HPDE6-E6E7 (cell line): ENCODE measurements around the gene ARIH2.

Source experiments
- DNase-seq: peaks from one replicate; pipeline ENCODE4 v3.0.0; 2011; ENCODE audit warnings: missing footprints; ENCODE audit errors: extremely low spot score

ARIH2 gene

DNA sequence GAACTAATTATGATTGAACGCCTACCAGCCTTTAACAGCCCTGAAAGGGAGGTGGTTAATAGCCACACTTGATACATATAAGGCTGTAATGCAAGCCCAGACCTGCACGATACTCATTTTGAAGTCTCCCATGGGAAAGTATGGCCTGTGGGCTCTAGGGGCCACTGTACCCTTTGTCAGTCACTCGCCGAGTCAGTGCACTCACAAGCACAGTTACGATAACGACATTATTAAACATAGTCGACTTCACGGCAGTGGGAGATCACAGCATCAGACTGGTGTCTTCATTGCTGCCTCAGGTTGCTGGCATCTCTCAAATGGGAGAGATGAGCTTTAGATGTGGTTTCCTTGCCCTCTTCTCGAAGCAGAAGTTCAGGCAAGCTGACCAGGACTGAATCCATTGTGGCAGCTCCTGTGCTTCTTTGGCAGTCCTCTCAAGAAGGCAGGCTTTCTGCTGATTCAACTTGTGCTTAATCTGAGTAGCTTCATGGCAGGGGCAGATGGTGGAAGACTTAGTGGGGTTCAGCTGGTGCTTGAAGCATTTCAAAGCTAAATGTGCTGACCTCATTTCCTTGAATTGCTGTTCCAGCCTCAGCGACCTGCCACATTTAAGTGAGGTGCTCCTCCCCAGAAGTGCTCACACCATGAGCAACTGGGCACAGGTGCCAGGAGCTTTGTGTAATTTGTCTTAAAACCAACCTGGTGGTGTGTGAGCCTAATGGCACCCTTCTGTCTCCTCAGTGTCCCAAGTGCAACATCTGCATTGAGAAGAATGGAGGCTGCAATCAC, 55.6 kb downstream of the ARIH2 start:
- no peak for DNase-seq

DNA sequence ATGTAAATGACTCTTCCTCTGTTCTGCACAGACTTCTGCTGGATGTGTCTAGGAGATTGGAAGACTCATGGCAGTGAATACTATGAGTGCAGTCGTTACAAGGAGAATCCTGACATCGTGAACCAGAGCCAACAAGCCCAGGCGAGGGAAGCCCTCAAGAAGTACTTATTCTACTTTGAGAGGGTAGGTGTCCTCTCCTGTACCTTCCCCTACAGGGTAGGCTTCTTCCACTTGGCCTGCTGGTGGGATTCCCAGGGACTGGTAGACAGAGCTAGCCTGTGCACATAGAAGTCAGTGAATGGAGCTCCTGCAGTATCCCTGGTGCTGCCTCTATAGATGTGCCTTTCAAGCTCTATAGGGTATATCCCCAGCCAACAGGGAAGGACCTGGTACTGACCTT, 60.8 kb downstream of the ARIH2 start:
- DNase-seq, result no peak

DNA sequence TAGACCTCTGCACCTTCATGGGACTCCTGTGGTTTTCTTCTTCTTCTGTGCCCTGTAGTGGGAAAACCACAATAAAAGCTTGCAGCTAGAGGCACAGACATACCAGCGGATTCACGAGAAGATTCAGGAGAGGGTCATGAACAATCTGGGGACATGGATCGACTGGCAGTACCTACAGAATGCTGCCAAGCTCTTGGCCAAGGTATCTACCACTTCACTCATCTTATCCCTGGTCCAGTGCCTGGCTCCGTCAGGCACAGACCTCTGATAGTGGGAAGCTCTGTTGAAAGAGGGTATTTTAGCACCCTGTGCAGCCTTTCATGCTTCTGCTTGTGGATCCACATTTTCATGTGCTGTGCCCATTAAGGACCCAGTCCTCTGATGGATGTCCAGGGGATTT, 61.7 kb downstream of the ARIH2 start:
- no peak for DNase-seq

DNA sequence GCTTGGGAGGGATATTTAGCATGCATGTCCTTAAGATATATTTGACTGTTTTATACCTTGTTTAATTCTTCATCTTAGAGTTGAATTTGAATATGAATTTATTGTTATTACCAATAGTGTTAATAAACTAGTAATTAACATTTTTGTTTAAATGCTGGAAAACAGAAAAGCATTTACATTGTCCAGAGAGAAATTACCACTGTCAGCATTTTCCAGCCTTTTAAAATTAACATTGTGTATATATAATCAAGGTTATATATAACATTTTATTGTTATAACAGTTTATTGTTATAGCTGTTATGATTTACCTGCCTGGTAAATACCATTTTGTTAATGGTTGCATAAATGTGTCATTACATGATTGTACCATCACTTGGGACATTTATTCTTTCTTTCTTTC, 63.4 kb downstream of the ARIH2 start:
- no peak for DNase-seq

GRCh38 chr3:48982686-48983085, 64.0 kb downstream of the ARIH2 start:
- no peak for DNase-seq

DNA sequence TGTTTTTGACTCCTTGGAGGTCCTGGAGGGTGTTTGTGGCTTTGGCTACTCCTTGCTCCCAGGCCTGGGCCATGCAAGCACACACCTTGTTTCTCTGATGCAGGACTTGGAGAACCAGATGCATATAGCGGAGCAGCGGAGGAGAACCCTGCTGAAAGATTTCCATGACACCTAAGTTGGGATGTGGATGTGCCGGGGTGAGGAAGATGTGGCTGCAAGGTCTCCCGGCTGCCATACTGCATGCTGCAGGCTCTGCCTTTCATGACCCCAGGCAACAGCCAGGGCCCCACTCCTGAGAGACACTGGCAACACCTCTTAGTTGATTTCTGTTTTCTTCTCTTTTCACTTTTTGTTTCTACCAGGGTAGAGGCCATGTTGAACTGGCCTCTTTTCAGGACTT, 64.5 kb downstream of the ARIH2 start:
- DNase-seq, result no peak

DNA sequence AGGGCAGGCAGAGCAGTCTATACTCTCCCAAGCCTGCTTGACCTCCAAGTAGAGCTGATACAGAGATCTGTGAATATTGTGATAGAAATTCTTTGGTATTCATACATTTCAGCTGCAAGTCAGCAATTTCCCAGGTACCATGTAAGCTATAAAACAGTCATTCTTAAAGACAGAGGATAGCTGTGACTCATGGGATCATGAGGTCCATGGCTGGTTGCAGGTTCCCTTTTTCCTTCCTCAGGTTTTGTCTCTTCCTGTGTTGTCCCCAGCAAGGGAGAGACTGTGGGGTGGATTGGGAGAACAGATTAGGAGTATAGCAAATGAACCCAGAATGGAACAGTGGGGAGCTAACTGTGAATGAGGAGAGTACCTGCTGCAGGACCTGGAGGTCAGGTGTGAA, 66.0 kb downstream of the ARIH2 start:
- DNase-seq, result no peak

- no peak for DNase-seq
Observed at GRCh38 chr3:48985831-48986376, 67.3 kb downstream of the ARIH2 start.

GRCh38 chr3:48989126-48989795, 70.6 kb downstream of the ARIH2 start:
- no peak for DNase-seq

GRCh38 chr3:48989796-48990635, 71.4 kb downstream of the ARIH2 start, which contains the start of gene P4HTM:
Gene P4HTM, plus strand, starts transcription at chr3:48990241. Its CDS starts 16 bp downstream, at chr3:48990257.
- DNase-seq, result peak; percentile 9

DNA sequence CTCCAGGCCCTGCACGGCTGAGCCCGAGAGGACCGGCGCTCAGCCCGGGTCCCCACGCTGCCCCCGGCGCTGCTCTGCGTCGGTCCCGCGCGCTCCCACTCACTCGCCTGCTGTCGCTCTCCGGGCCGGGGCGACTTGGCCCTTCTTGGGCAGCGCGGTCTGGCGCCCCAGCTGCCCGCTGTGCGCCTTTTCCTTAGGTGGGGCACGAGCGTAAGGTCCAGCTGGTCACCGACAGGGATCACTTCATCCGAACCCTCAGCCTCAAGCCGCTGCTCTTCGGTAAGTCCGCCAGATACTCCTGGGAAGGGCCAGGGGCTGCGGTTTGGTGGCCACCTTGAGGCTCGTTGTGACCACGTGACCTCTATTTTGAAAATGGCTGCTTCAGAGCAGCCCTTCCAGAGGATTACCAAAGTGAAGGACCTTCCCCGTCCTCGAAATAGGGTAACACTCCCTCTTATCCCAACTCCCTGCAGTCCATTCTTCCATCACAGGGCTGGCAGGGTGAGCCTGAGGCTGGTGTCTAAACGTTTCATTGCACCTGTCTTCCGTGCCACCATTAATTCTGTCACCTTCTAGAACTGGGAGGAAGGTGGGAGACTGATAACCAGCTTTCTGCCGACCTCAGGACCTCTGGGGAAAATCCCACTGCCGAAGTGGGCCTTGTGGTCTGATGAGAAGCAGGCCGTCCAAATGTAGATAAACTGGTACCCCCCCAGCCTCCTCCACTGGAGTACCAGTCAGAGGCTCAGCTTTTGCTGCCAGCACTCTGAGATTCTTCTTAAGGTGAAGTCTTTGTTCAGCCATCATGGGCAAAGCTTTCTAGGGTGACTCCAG, 72.2 kb downstream of the ARIH2 start:
- DNase-seq, result no peak

GRCh38 chr3:48991851-48992545, 73.4 kb downstream of the ARIH2 start:
- no peak for DNase-seq

- DNase-seq, result no peak
Observed at GRCh38 chr3:48993834-48994233, 75.2 kb downstream of the ARIH2 start.

GRCh38 chr3:48996640-48997039, 78.0 kb downstream of the ARIH2 start:
- DNase-seq, result no peak

DNA sequence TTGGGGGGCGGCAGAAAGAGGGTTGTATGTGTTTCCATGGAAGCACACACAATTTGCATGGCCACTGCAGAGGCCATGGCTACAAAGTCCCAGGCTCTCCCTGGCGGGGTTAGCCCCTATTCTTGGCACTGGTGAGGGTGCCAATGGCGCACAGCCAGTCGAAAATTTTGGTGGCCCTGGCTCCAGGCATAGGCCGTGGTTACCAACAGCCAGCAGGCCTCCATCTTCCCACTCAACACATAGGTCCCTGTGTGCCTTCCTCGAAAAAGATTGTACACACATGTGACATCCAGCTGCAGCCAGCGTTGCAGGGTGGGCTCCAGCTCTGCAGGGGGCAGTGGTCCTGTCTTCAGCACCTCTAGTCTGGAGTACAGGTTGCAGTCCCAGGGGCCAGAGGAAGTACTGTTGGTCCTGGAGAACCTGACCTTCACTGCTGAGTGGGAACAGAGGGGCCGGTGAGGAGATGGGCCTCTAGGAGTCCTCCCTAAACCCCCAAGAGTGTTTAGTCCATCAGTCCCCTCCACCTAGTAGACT, 78.5 kb downstream of the ARIH2 start:
- no peak for DNase-seq

DNA sequence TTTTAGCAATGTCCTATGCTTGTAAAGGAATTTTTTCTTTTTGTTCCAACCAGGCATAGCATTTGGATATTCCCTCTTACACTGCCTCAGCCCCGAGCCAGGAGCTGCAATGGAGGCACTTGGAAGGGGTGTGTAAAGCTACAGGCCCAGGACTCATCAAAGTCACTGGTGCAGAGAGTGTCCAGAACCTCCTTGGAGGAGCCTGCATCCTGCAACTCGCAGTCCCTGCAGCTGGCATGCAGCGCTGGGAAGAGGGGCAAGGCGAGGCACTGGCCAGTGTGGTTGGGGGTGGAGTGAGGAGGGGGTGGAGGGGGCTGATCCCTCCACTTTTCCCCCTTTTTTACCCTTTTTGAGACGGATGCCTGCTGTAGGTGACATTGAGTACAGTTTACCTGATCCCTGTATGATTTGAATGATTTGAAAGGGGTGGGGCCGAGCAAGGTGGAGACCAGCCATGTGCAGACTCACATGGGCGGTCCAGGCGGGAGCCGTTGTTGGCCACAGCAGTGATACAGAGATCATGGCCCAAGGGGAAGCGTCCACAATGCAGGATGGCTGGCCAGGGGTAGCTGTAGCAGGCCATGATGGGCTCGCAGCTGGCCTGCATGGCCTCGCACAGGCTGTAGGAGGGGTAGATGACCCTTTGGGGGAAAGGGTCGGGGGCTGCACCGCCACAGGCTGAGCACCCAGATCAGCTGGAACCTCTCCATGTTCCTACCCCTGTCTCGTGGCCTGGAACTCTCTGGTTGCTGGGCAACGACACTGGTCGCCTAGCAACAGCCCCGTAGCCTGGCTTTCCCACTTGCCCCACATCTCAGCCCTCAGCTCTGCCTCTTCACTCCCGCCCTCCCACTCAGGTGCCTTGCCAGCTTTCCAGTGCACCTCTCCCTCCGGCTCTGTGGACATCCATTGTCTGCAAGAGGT, 79.3 kb downstream of the ARIH2 start:
- no peak for DNase-seq

DNA sequence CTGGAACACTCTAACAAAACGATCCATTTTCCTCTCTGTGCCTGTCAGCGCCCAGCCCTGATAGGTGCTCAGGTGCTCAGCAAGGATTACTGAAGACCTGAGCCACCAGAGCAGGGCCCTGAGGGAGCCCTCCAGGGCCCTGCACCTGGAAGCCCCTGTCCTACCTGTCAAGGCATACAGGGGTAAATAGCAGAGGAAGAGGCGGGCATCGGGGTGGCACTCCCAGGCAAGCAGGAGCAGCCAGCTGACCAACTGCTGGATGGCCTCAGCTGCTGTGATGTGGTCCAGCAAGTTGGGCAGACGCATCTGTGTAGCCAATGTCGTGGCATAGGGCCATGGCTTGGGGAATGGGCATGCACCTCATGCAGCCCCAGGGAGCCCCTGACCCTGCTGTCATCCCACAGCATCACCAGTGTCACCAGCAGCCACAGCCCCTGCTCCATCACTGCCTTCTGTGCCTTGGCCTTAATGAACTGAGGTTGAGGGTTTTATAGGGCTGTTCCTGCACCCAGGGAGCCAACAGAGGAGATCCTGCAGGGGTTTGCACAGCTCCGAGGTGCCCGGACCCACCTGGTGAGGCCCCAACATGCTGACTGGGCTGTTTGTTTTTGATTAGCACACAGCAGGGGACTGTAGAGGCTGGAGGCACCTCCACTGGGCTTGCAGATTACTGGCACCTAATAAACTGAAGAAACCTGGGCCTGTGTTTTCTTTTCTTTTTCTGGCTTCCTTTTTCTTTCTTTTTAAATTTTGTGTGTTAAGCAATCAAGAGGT, 80.6 kb downstream of the ARIH2 start:
- no peak for DNase-seq

GRCh38 chr3:49001155-49001554, 82.5 kb downstream of the ARIH2 start:
- DNase-seq, result no peak
